Jurkat, Clone E6-1 (cell line): ENCODE data around the gene CHST13. TPM values are rescaled to one million over a fixed set of nuclear protein-coding genes. Genes with fewer than 3 reads are reported as not detected.

Source experiments
- DNase-seq: peaks from one replicate; pipeline ENCODE4 v3.0.0-alpha.2; 2011; ENCODE audit warnings: low read depth, low spot score
- H3K4me3 ChIP-seq: 2 replicates; pipeline ENCODE4 v1.5.1; 2011; ENCODE audit warnings: mild to moderate bottlenecking, low read length, control low read depth, moderate library complexity
- polyA plus RNA-seq: library from polyadenylated mRNA; unstranded; fragments of >200 nt; gene quantifications from one replicate; pipeline ENCODE4 v1.2.1, GENCODE V29; 2012; ENCODE audit warnings: missing spikeins; ENCODE audit not compliant: insufficient read length, insufficient read depth

CHST13 gene, protein sequence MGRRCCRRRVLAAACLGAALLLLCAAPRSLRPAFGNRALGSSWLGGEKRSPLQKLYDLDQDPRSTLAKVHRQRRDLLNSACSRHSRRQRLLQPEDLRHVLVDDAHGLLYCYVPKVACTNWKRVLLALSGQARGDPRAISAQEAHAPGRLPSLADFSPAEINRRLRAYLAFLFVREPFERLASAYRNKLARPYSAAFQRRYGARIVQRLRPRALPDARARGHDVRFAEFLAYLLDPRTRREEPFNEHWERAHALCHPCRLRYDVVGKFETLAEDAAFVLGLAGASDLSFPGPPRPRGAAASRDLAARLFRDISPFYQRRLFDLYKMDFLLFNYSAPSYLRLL
- not detected for polyA plus RNA-seq

DNA sequence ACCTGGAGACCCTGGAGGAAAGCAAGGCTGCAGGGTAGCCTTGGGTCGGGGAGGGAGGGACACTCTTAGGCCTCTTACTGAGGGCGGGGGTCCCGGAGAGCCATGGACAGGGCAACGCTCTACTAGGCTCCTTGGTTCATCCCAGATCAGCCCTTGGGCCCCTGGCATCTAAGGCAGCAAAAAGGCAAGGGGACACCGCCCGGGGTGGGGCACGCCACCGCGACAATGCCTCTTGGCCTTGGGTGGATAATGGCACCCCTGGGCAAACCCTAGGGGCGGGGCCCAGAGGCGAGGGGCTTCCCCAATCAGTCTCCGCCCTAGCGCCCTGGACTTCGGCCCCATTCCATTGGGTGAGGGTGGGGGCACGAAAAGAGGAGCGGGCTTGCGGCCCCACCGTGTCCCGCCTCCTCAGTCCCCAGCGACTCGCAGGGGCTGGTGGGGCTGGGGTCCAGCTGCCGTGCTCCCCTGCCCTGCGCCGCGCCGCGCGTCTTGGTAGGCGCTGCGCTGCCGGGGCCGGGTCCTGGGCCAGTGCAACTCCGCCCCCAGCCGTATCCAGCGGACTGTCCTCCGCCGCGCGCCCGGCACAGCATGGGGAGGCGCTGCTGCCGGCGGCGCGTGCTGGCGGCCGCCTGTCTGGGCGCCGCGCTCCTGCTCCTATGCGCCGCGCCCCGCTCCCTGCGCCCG is at the start of gene CHST13:
CHST13 (plus strand) TSS at position 411 of the 684 bp plus-strand sequence; CDS start at position 589, 178 bp downstream.
- no peak within 1 kb of the TSS for H3K4me3 ChIP-seq
- DNase-seq: no peak

DNA sequence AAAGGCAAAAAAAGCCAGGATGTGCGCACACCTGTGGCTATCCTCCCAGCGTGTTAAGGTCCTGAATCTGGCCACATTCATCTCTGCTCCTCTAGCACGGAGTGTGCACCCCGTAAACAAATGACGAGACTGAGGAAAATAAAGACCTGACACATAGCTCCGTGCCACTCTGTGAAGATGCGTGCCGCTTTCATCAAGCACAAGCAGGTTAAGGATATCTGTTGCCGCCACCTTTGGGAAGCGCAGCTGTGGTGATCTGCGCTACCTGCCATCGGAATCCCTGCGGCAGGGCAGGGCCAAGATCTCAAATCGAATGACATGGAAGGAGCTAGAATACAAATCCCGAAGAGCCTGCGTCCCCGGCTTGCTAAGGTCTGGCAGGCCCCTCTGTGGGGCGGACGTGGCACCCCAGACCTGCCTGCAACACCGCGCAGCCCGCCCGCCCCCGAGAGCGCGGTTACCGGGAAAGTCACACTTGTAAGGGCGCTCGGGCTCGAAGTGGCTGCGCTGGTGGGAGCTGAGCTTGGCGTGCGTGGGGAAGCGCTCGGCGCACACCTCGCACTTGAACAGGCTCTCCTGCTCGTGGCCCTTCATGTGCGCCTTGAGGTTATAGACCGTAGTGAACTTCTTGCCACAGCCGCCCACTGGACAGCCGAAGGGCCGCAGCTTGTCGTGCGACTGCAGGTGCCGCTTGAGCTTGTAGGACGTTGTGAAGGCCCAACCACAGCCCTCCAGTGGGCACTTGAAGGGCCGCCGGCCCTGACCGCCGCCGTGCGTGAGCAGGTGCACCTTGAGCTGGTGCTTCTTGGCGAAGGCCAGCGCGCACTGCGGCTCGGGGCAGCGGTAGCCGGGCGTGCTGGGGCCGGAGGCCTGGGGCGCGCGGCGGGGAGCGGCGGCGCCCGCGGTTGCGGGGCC is 49.2 kb upstream of the CHST13 start:
- peak overlapping the region; percentile 74 for H3K4me3 ChIP-seq
- DNase-seq: no peak

GRCh38 chr3:126475413-126476114 is 48.4 kb upstream of the CHST13 start, which contains the start of gene ZXDC:
ZXDC (minus strand) TSS chr3:126475891; CDS start chr3:126475865, 26 bp downstream.
- peak within 1 kb of the TSS; percentile 77 for H3K4me3 ChIP-seq
- peak; percentile 83 for DNase-seq

DNA sequence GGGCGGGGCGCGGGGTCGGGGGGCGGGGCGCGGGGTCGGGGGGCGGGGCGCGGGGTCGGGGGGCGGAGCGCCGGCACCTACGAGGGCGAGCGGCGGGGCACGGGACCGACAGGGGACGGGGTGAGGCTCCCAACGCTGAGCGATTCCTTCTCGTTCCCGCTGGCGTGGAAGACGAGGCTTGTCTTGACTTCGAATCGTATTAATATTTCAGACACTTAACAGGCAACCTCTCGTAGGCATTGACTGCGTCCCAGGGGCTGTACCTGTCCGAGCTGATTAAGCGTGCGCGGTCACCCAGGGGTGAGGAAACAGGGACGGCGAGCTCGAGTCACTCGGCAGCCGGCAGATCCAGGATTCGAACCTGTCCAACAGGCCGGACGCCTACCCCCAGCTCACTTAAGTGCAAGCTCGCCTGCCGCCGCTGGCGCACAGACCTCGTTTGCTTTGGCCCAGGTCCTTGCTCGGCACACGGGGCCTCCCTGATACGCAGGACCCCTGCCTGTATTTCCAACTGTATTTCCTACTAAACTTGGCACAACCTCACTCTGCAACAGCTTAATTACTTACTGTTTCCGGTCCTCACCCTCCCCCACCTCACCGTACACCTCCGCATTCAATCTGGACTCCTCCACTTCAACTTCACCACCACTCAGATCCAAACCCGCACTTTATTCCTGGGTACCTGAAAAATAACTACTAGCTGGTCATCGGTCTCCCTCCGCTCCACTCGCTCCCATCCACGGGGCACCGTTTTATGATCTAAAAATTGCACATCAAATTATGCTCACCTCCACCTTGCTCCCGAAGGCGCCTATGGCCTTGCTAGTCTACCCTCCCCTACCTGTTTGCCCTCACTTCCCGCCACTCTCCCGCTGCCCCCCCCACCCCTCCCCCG is 47.5 kb upstream of the CHST13 start:
- peak overlapping the region; percentile 77 for H3K4me3 ChIP-seq
- DNase-seq: peak; percentile 44

DNA sequence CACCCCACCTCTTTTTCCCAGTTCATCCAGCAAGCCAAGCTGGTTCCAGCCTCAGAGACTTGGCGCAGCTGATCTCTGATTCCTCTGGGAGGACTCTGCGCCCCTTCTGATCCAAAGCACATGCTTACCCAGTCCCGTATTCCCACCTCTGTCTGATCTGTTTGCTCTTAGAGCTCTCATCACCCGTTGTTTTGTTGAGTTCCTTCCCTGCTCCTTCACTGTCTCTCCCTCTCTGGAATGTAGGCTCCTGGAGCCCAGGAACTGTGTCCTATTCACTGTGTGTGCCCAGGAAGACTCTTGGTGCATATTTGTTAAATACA is 46.9 kb upstream of the CHST13 start:
- DNase-seq: no peak
- H3K4me3 ChIP-seq: no peak overlapping the region

DNA sequence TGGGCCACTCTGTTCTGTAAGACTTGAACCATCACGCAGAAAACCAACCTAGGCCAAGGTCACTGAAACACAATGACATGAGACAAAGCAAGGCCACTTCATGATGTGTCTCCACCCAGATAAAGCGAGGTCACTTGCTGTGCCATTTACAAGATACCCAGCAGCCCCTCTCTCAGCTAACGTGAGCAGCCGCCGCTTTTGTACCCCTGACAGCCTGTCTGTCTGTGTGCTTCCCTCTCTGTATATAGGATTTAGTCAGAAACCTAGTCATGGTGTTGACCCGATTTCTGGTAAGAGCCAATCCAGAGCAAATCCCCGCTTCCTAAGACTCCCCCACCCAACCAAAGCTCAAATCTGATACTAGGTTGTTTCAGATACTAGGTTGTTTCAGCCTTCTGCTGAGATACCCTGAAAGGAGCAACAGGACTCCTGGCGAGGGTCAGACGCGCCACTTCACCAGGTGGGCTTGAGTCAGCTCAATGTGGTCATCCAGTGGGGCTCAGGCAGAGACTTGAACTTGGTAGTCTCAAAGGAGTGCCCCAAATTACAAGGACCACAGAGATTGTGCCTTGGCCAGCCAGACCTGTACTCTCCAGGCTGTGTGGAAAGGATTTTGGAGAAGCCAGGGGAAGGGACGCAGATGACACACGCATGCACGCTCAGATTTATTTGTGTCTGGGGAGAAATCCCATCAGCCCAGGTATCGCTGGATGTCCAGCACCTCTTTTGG is 45.2 kb upstream of the CHST13 start:
- no peak for DNase-seq
- no peak overlapping the region for H3K4me3 ChIP-seq

DNA sequence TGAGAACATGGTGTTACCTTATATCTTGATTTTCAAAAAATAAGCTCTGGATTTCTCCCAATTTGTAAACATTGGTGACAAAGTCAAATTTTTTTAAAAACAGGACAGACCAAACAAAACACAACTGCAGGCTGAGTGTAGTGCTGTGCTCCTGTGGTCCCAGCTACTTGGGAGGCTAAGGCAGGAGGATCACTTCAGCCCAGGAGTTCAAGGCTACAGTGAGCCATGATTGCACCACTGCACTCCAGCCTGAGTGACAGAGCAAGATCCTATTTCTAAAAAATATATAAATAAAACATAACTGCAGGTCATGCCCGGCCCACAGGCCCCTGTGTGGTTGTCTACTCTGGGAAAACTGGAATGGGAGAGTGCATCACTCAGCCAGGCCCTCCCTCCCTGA is 44.3 kb upstream of the CHST13 start:
- no peak overlapping the region for H3K4me3 ChIP-seq
- no peak for DNase-seq

DNA sequence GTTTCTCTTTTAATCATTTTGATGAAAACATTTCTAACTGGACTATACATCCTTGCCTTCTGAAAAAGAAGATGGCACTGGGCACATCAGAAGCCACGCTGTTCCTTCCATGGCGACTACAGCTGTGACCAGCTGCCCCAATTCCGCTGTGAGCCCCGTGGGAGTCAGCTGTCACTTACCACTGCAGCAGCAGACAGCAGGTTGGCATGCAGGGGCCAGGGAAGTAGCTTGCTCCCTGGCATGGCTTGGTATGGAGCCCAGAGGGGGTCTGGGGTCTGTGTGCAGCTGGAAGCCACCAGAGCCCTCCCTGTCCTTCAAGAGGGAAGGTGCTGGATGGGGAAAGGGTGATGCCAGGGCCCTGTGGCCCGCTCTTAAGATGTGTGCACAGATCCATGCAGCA is 43.7 kb upstream of the CHST13 start:
- no peak overlapping the region for H3K4me3 ChIP-seq
- DNase-seq: no peak

DNA sequence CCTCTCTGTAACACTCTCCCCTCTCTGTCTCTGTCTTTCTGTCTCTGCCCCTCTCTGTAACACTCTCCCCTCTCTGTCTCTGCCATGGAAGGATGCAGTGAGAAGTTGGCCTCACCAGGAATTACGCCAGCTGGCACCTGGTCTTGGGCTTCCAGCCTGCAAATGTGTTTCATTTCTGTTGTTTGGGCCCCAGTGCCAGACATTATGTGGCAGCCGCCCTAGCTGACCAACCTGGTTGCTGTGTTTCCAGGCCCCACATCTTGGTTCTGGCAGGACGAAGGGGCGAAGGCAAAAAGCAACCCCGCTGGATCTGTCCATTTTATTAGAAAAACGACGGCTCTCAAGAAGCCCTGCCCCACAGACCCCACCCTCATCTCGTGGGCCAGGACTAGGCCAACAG is 43.1 kb upstream of the CHST13 start:
- DNase-seq: no peak
- H3K4me3 ChIP-seq: no peak overlapping the region

DNA sequence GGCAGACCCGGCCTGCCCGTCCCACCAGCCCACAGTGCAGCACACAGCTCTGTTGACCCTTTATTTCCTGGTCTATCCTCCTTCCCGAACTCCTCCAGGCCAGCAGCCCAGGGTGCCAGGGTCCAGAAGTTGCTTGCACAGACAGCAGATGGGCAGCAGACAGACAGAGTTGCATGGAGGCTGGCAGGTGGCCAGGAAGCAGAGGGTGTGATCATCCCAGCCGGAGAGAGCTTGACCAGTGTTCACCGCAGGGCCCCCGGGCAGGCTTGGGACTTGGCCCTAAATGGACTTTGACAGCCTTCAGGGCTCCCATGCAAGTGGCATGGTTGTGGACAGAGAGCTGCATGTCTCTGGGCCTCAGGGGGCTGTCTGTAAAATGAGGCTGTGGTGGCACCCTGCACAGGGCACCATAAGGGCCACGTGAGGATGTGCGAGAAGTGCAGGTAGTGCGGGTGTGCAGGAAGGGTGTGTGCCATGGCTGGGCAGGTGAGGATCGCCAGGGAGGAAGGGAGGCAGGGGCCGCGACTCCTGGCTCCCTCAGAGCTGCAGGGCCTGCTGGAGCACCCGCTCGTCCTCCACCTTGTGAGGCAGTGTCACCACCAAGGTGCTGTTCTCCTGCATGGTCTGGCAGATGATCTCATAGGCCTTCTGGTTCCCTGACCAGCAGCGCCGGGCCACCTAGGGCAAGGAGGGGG is 42.0 kb upstream of the CHST13 start:
- no peak for DNase-seq
- H3K4me3 ChIP-seq: no peak overlapping the region

- H3K4me3 ChIP-seq: no peak overlapping the region
- DNase-seq: no peak
Measured at GRCh38 chr3:126482503-126483255, 41.3 kb upstream of the CHST13 start.

GRCh38 chr3:126483321-126483761 is 40.6 kb upstream of the CHST13 start:
- no peak for DNase-seq
- H3K4me3 ChIP-seq: no peak overlapping the region

- no peak for DNase-seq
- H3K4me3 ChIP-seq: no peak overlapping the region
Measured at GRCh38 chr3:126484148-126484547, 39.8 kb upstream of the CHST13 start.

DNA sequence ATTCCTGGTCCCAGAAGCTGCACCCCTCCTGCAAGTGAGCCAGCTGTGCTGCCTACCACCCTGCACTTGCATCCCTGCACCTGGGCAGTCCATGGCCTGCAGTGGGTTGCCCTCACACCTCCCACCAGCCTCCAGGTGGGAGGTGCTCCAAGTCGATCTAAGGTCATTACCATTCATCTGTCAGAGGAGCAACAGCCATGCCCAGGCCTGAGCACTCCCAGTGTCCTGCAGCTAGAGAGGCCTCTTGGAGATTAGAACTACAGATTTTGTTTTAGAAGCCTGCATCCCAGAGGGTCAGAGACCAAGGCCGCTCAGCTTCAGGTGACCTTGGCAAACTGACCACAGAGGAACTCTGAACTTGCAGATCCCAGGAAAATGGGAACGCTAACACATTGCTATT is 39.3 kb upstream of the CHST13 start:
- no peak overlapping the region for H3K4me3 ChIP-seq
- DNase-seq: no peak

DNA sequence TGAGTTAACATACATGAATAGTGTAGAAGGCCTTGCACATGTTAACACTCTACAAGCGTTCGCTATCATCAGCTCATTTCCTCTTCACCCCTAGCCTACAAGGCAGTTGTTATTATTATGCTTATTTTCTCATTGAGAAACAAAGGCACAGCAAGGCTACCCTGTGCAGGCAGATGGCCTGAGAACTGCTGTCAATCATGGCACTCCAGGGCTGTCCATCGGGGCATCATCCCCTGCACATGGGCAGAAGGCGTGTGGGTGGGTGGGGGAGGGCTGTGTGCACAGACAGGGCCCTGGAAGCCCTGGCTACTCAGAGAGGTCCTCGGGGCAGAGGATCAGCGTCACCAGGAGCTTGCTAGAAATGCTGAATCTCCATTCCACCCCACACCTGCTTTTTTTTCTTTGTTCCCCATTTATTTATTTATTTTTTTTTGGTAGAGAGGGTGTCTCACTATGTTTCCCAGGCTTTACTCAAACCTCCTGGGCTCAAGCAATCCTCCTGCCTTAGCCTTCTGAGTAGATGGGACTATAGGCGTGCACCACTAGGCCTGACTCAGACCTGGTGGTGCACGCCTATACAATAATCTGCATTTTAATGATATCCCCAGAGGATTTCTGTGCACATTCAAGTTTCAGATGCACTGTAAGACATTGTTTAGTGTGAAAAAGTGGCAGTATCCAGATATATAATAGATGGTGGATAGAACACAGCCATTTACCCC is 38.6 kb upstream of the CHST13 start:
- no peak for DNase-seq
- no peak overlapping the region for H3K4me3 ChIP-seq

GRCh38 chr3:126485956-126486355 is 38.0 kb upstream of the CHST13 start:
- no peak overlapping the region for H3K4me3 ChIP-seq
- no peak for DNase-seq
